ENCODE data around the gene FAT4.

GRCh38 chr4:125353131-125353530 is 38.4 kb downstream of the FAT4 start:
- TF ChIP-seq POLR2AphosphoS5 (IDR thresholded peaks at IDR 0.05; ENCODE audit: insufficient read depth in 1 of 2, low read depth in 1 of 2) (no peak), POLR2A (IDR thresholded peaks at IDR 0.05) (no peak)

Measured in vagina (tissue), 2 donors.